NCI-H187 (cell line): ENCODE measurements around the gene ATF7.
"Not testable (repeated sequence)": the region's sequence is repeated elsewhere in the genome, so short reads cannot be mapped to it uniquely, and the experiment has no call there.

ENCODE experiments used
- DNase-seq, 2 experiments: peaks; one replicate each; lab custom pipeline; 2025; lab: John Stamatoyannopoulos, UW

ATF7 gene

DNA sequence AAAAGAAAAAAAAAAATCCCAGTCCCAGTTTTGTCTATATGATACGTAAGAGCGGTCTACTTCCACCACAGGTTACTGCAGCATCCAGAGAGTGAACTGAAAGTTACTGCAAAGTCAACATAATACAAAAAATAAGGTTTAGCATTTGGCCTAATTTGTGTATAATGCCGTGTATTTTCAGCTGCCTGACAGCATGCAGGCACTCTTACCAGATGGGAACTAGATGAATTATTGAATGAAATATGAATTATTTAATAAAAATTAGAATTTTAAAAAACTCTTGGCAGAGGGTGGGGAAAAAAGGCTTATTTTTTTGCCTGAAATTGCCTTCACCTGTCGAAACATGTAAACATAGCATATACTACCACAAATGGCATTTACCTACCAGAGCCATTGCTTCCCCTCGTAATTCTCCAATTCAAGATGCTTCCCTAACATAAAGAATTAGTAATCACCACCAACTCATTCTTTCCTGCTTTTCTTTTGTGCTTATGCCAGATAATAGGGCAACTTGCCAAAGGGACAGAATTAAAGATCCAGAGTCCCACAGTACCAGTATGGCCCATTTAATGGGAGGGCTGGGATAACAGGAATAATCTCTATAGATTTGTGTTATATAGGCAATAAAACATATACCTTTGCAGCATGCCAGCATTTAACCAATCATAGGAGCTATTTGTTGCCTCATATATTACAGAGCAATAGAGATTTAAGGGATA is 31.1 kb downstream of the ATF7 start:
- DNase-seq = no peak

DNA sequence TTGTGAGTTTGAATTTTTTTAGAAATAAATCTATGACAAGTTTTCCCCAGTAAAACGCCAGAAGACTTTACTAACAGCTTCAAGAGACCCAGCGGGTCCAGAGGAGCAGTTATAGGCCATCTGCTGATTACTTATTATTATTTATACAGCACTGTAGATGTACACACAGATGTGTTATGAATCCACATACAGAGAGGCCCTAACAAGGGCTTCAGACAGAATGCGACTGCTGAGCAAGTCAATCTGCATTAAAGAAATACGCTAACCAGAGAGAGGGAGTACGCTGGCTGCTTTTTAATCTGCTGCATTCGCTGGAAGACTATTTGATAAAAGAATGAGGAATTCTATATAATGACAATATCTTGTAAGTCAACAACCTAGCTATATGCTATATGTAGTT is 32.5 kb downstream of the ATF7 start:
- no peak for DNase-seq

GRCh38 chr12:53593031-53593430 is 33.2 kb downstream of the ATF7 start:
- DNase-seq = no peak

DNA sequence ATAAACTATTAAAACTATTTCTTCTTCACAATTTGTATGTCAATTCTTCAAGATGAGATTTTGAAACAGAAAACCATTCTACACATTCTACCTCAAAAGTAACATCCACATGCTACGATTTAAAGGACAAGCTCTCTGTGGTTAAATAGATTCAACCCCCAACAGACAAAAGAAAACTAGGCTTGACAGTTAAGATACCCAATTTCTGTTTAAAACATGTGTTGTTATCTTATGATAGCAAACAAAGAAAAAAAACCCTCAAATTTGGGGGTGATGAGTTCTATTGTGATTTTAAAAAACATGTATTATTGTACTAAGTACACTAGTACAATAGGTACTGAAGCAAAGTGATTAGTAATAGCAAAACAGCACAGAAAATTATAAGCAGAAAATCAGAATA is 33.8 kb downstream of the ATF7 start:
- DNase-seq = no peak

- no peak for DNase-seq
These were observed 34.6 kb downstream of the ATF7 start for GRCh38 chr12:53591301-53592206.

GRCh38 chr12:53590652-53591051 is 35.5 kb downstream of the ATF7 start:
- no peak for DNase-seq

GRCh38 chr12:53589915-53590314 is 36.3 kb downstream of the ATF7 start:
- no peak for DNase-seq

DNA sequence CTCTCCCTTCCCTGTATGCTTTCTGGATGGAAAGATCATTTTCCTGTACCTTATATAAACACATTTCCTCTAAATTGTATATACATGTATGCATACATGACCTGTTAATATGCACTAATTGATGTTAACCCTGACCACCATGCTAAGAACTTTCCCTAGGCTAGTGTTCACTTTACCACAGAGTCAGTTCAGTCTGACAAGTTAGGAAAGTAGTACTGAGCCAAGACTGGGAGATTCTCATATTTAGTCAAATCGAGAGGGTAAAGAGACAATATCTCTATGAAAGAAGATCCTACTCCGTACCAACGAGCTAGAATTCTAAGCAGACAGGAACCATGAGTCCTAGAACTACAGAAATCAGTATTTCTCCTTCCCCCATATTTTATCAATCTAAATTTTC is 36.8 kb downstream of the ATF7 start:
- DNase-seq = no peak

DNA sequence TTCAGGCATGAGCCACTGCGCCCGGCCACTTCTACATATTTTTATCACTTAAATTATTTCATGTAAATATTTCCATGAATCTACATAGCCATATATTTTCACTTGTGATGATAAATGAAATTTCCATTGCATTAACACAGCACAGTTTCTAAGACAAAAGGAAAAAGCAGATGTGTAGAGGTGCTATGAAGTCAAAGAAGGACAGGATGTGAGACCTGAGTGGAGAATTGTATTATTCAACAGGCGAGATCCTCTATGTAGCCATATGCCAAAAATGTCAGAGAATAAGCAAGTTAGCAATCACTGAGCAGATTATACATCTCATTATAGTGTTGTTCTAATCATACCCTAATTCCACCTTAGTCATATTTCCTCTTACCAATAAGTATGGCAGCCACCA is 38.1 kb downstream of the ATF7 start:
- DNase-seq = no peak

DNA sequence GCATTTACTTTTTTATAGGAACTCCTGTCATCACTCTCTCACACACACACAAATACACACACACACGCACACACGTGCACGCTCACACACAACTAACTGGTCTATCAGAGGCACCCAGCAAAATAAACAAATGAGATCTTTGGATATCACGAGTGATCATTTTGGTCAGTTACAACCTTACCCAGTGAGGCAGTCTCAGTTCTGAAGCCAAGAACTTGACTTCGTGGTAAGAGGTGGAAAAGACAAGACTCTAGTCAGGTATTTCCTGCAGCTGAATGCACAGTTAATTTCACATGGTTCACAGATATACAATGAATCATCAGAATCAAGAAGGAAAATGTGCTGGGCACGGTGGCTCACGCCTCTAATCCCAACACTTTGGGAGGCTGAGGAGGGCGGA is 39.4 kb downstream of the ATF7 start:
- DNase-seq = no peak

DNA sequence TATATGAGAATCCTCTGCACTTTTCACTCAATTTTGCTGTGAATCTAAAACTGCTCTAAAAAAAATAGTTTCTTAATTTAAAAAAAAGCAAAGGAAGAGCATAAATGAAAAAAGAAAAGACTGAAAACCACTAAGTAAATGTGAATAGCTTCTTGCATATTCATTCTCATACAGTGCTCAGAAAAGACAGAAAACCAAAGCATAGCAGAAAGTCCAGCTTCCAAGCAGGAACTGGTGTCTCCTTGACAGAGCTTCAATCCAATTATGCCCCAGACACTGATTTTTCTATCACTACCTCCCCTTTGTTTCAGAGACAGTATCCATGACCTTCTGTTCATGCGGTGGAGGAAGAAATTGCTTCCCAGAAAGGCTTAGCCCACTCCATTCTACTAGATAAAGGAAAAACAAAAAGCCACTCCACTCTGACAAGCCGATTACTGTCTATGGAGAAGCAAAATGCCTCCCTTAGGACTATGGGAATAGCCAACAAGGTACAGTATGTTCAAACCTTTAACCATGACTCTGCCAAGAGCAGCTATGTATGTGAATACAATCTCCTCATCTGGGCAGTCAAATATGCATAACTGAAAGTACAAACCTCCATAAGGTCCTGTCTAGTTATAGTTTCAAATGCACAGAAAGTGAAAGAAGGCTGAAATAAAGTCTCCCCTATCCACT is 40.6 kb downstream of the ATF7 start:
- peak in 1 of 2 experiments; percentile 19 for DNase-seq

GRCh38 chr12:53579545-53579955 is 46.6 kb downstream of the ATF7 start:
- no peak for DNase-seq

DNA sequence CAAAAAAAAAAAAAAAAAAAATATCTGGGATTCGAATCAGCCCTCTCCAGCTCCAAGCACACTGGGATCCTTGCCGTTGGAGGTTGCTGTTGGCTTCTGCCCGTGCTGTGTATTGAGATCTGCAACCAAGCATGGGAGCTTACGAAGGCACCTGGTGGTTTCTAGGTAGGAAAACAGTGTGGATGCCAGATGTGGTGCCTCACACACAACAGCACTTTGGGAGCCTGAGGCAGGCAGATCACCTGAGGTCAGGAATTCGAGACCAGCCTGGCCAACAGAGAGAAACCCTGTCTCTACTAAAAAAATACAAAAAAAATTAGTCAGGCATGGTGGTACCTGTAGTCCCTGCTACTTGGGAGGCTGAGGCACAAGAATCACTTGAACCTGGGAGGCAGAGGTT is 47.4 kb downstream of the ATF7 start:
- no peak for DNase-seq

- no peak for DNase-seq
These were observed 48.2 kb downstream of the ATF7 start for GRCh38 chr12:53577941-53578352.

GRCh38 chr12:53575502-53576249 is 50.5 kb downstream of the ATF7 start:
- DNase-seq = no peak

GRCh38 chr12:53572134-53572758 is 53.9 kb downstream of the ATF7 start:
- DNase-seq = no peak

- no peak for DNase-seq
These were observed 54.9 kb downstream of the ATF7 start for GRCh38 chr12:53571295-53571694.

DNA sequence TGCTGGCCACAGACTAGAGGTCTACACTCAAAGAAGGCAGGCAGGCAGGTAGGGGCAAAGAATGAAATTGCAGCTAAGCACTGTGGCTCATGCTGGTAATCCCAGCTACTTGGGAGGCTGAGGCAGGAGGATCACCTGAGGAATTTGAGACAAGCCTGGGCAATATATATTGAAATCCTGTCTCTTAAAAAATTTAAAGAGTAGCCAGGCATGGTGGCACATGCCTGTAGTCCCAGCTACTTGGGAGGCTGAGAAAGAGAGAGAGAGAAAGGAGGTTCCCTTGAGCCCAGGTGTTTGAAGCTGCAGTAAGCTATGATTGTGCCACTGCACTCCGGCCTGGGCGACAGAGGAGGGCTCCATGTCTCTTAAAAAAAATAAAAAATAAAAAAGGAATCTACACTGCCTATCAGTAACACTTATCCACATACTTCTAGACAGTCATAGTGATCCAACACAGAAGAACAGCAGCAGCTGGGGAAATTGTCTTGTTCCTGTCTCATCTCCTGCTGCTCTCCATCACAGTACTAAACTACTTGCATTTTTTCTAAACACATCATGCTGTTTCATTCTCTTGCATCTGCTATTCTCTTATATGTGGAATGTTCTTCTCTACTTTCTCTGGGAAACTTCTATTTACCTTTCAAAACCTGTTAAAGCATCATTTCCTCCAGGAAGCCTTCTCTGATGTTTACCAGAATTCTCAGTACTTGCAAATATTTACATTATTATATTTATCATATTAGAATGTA is 57.2 kb downstream of the ATF7 start:
- no peak for DNase-seq

DNA sequence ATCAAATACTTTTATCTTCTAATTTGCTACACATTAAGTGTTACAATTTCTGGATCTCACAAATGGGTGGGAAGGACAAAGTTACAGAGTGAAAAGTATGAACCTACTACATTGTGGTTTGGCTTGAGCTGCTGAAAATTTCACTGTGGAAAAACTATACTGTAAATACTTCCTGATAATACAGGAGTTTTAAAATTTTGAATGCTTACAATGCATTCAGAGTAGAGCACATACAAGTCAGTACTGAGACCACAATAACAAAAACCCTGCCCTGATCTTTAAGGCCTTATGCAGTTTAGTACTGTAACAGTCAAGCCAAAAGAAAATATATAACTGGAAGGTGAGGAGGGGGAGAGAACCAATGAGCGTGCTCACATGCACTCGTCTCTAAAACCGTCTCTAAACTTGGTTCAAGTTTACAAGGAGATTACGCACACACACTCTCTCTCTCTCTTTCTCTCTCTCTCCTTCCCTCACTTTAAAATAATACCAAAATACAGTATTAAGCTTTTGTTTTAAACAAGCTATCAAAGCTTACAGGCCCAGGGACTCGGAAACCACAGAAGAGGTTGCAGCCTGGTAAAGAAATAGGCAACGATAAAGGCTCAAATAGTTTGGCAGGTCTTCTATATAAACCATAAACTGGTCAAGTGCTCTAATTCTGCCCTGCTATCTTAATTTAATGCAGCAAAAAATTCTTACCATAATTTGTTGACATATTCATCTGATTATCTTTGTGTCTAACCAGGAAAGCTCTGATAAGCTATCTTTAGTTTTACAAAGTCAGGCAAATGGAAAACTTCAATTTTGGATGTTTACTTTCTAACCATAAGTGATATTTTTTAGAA is 58.0 kb downstream of the ATF7 start:
- no peak for DNase-seq

- not testable (repeated sequence) for DNase-seq
These were observed 60.8 kb downstream of the ATF7 start for GRCh38 chr12:53565376-53565775.
